ENCODE data around the gene IFFO2. TPM values are rescaled to one million over a fixed set of nuclear protein-coding genes. Genes with fewer than 3 reads are reported as not detected.

The IFFO2 gene
- polyA plus RNA-seq, 4 donors = 0.22 to 3.6 (median 2.4) TPM

- 68 to 81% (median 68%) methylated on average over 4 of the region's 4 CpGs for WGBS, 3 donors
- FAIRE-seq (no peak), DNase-seq (no peak)
- Histone ChIP-seq H3K4me3 (ENCODE audit: low read depth in 1 of 3, low read length in 3 of 3) (no peak overlapping the region), H3K9me3 (ENCODE audit: control insufficient read depth in 2 of 2, insufficient read depth in 1 of 2, low read depth in 1 of 2, low read length in 1 of 2) (no peaks in the 10 kb centered on the region), H3K27me3 (ENCODE audit: control insufficient read depth in 3 of 3, insufficient read depth in 3 of 3, low read length in 3 of 3) (peaks cover 0 to 19% (median 0%) of the 10 kb centered on the region in 3 donors), H3K36me3 (ENCODE audit: control insufficient read depth in 3 of 3, insufficient read depth in 2 of 3, low read depth in 1 of 3, low read length in 3 of 3) (no peaks in the 10 kb centered on the region), H3K4me1 (ENCODE audit: control insufficient read depth in 3 of 3, insufficient read depth in 2 of 3, low read depth in 1 of 3, low read length in 2 of 3) (peaks cover 0 to 5% (median 0%) of the 10 kb centered on the region in 3 donors), H3K27ac (ENCODE audit: low read depth in 1 of 3, low read length in 2 of 3) (no peak overlapping the region)
Measured at GRCh38 chr1:18959591-18959990, 3.1 kb upstream of the IFFO2 start.

- whole genome bisulfite sequencing, 3 donors = 39 to 65% (median 48%) methylated on average over 17 of the region's 17 CpGs
- FAIRE-seq (no peak), DNase-seq (no peak)
- Histone ChIP-seq H3K4me3 (ENCODE audit: low read depth in 1 of 3, low read length in 3 of 3) (peak overlapping the region in 2 of 3 donors; percentile 58 to 79), H3K9me3 (ENCODE audit: control insufficient read depth in 2 of 2, insufficient read depth in 1 of 2, low read depth in 1 of 2, low read length in 1 of 2) (no peaks in the 10 kb centered on the region), H3K27me3 (ENCODE audit: control insufficient read depth in 3 of 3, insufficient read depth in 3 of 3, low read length in 3 of 3) (peaks cover 0 to 22% (median 0%) of the 10 kb centered on the region in 3 donors), H3K27ac (ENCODE audit: low read depth in 1 of 3, low read length in 2 of 3) (no peak overlapping the region), H3K36me3 (ENCODE audit: control insufficient read depth in 3 of 3, insufficient read depth in 2 of 3, low read depth in 1 of 3, low read length in 3 of 3) (peaks cover 0 to 3% (median 0%) of the 10 kb centered on the region in 3 donors), H3K4me1 (ENCODE audit: control insufficient read depth in 3 of 3, insufficient read depth in 2 of 3, low read depth in 1 of 3, low read length in 2 of 3) (peaks cover 0 to 7% (median 5%) of the 10 kb centered on the region in 3 donors)
Measured at GRCh38 chr1:18957532-18958300, 1.2 kb upstream of the IFFO2 start.

- H3K4me1 ChIP-seq (ENCODE audit: control insufficient read depth in 3 of 3, insufficient read depth in 2 of 3, low read depth in 1 of 3, low read length in 2 of 3) = peaks cover 0 to 7% (median 5%) of the 10 kb centered on the region in 3 donors
- peaks cover 0 to 22% (median 0%) of the 10 kb centered on the region in 3 donors for H3K27me3 ChIP-seq (ENCODE audit: control insufficient read depth in 3 of 3, insufficient read depth in 3 of 3, low read length in 3 of 3)
- H3K4me3 ChIP-seq (ENCODE audit: low read depth in 1 of 3, low read length in 3 of 3) = peak overlapping the region; percentile 58 to 79 (median 60)
- peaks cover 0 to 3% (median 0%) of the 10 kb centered on the region in 3 donors for H3K36me3 ChIP-seq (ENCODE audit: control insufficient read depth in 3 of 3, insufficient read depth in 2 of 3, low read depth in 1 of 3, low read length in 3 of 3)
- no peak for FAIRE-seq
- WGBS, 3 donors = 4 to 6% (median 5%) methylated on average over 25 to 27 of the region's 27 CpGs
- H3K9me3 ChIP-seq (ENCODE audit: control insufficient read depth in 2 of 2, insufficient read depth in 1 of 2, low read depth in 1 of 2, low read length in 1 of 2) = no peaks in the 10 kb centered on the region
- DNase-seq = no peak
- H3K27ac ChIP-seq (ENCODE audit: low read depth in 1 of 3, low read length in 2 of 3) = peak overlapping the region in 1 of 3 donors; percentile 15
Measured at GRCh38 chr1:18957136-18957521, 653 bp upstream of the IFFO2 start.

GRCh38 chr1:18955441-18956192, 859 bp downstream of the IFFO2 start:
- no peak for FAIRE-seq
- peak; percentile 38 to 78 for DNase-seq
- Histone ChIP-seq H3K36me3 (ENCODE audit: control insufficient read depth in 3 of 3, insufficient read depth in 2 of 3, low read depth in 1 of 3, low read length in 3 of 3) (peaks cover 0 to 3% (median 0%) of the 10 kb centered on the region in 3 donors), H3K27ac (ENCODE audit: low read depth in 1 of 3, low read length in 2 of 3) (peak overlapping the region in 1 of 3 donors; percentile 80), H3K27me3 (ENCODE audit: control insufficient read depth in 3 of 3, insufficient read depth in 3 of 3, low read length in 3 of 3) (peaks cover 0 to 21% (median 0%) of the 10 kb centered on the region in 3 donors), H3K4me3 (ENCODE audit: low read depth in 1 of 3, low read length in 3 of 3) (peak overlapping the region; percentile 39 to 92 (median 75)), H3K9me3 (ENCODE audit: control insufficient read depth in 2 of 2, insufficient read depth in 1 of 2, low read depth in 1 of 2, low read length in 1 of 2) (no peaks in the 10 kb centered on the region), H3K4me1 (ENCODE audit: control insufficient read depth in 3 of 3, insufficient read depth in 2 of 3, low read depth in 1 of 3, low read length in 2 of 3) (peaks cover 0 to 11% (median 5%) of the 10 kb centered on the region in 3 donors)
- 1 to 2% (median 2%) methylated on average over 46 to 90 of the region's 90 CpGs for WGBS, 3 donors

GRCh38 chr1:18955131-18955440, 1.4 kb downstream of the IFFO2 start:
- Histone ChIP-seq H3K9me3 (ENCODE audit: control insufficient read depth in 2 of 2, insufficient read depth in 1 of 2, low read depth in 1 of 2, low read length in 1 of 2) (no peaks in the 10 kb centered on the region), H3K36me3 (ENCODE audit: control insufficient read depth in 3 of 3, insufficient read depth in 2 of 3, low read depth in 1 of 3, low read length in 3 of 3) (peaks cover 0 to 3% (median 0%) of the 10 kb centered on the region in 3 donors), H3K4me3 (ENCODE audit: low read depth in 1 of 3, low read length in 3 of 3) (peak overlapping the region; percentile 33 to 92 (median 75)), H3K27ac (ENCODE audit: low read depth in 1 of 3, low read length in 2 of 3) (no peak overlapping the region), H3K4me1 (ENCODE audit: control insufficient read depth in 3 of 3, insufficient read depth in 2 of 3, low read depth in 1 of 3, low read length in 2 of 3) (peaks cover 0 to 11% (median 9%) of the 10 kb centered on the region in 3 donors), H3K27me3 (ENCODE audit: control insufficient read depth in 3 of 3, insufficient read depth in 3 of 3, low read length in 3 of 3) (peaks cover 0 to 18% (median 0%) of the 10 kb centered on the region in 3 donors)
- no peak for FAIRE-seq
- no peak for DNase-seq
- 39 to 50% (median 44%) methylated on average over 6 of the region's 6 CpGs for WGBS, 3 donors

- Histone ChIP-seq H3K27me3 (ENCODE audit: control insufficient read depth in 3 of 3, insufficient read depth in 3 of 3, low read length in 3 of 3) (peaks cover 0 to 18% (median 0%) of the 10 kb centered on the region in 3 donors), H3K4me3 (ENCODE audit: low read depth in 1 of 3, low read length in 3 of 3) (peak overlapping the region in 1 of 3 donors; percentile 92), H3K27ac (ENCODE audit: low read depth in 1 of 3, low read length in 2 of 3) (no peak overlapping the region), H3K4me1 (ENCODE audit: control insufficient read depth in 3 of 3, insufficient read depth in 2 of 3, low read depth in 1 of 3, low read length in 2 of 3) (peaks cover 0 to 15% (median 11%) of the 10 kb centered on the region in 3 donors), H3K9me3 (ENCODE audit: control insufficient read depth in 2 of 2, insufficient read depth in 1 of 2, low read depth in 1 of 2, low read length in 1 of 2) (no peaks in the 10 kb centered on the region), H3K36me3 (ENCODE audit: control insufficient read depth in 3 of 3, insufficient read depth in 2 of 3, low read depth in 1 of 3, low read length in 3 of 3) (peaks cover 0 to 3% (median 0%) of the 10 kb centered on the region in 3 donors)
- 59 to 74% (median 71%) methylated on average over 7 of the region's 7 CpGs for WGBS, 3 donors
- DNase-seq = no peak
- no peak for FAIRE-seq
Measured at GRCh38 chr1:18954270-18955071, 2.0 kb downstream of the IFFO2 start.

GRCh38 chr1:18953731-18954231, 2.7 kb downstream of the IFFO2 start:
- FAIRE-seq = no peak

More at GRCh38 chr1:18953731-18954231, 2.7 kb downstream of the IFFO2 start:
- Histone ChIP-seq H3K36me3 (ENCODE audit: control insufficient read depth in 3 of 3, insufficient read depth in 2 of 3, low read depth in 1 of 3, low read length in 3 of 3) (peaks cover 0 to 3% (median 0%) of the 10 kb centered on the region in 3 donors), H3K4me3 (ENCODE audit: low read depth in 1 of 3, low read length in 3 of 3) (no peak overlapping the region), H3K9me3 (ENCODE audit: control insufficient read depth in 2 of 2, insufficient read depth in 1 of 2, low read depth in 1 of 2, low read length in 1 of 2) (no peaks in the 10 kb centered on the region), H3K27me3 (ENCODE audit: control insufficient read depth in 3 of 3, insufficient read depth in 3 of 3, low read length in 3 of 3) (peaks cover 0 to 18% (median 0%) of the 10 kb centered on the region in 3 donors), H3K27ac (ENCODE audit: low read depth in 1 of 3, low read length in 2 of 3) (no peak overlapping the region), H3K4me1 (ENCODE audit: control insufficient read depth in 3 of 3, insufficient read depth in 2 of 3, low read depth in 1 of 3, low read length in 2 of 3) (peaks cover 0 to 22% (median 15%) of the 10 kb centered on the region in 3 donors)
- 75 to 86% (median 77%) methylated on average over 11 of the region's 11 CpGs for WGBS, 3 donors
- no peak for DNase-seq
